ENCODE data around the gene AFDN.

DNA sequence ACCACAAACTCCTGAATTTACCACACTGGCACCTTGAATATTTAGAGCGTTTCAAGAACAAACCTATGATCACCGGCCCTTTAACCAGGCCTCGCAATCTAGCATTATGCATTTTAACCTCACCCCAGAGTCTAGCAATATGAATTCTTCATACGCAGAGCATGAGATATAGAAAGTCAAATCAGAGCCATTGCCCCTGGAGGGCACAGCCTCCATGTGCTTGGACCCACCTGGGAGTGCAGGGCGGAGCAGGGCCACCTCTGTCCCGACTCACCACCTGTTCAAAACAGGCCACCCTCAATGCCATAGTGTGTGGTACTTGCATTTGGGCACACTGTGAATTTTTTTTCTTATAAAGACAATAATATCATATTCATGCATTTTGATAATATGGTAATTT lies 19.5 kb upstream of the AFDN start:
- TF ChIP-seq EZH2 (IDR thresholded peaks at IDR 0.05; ENCODE audit: borderline replicate concordance, low read depth, low read length, severe bottlenecking), result no peak
- TF ChIP-seq, protein P1, sequence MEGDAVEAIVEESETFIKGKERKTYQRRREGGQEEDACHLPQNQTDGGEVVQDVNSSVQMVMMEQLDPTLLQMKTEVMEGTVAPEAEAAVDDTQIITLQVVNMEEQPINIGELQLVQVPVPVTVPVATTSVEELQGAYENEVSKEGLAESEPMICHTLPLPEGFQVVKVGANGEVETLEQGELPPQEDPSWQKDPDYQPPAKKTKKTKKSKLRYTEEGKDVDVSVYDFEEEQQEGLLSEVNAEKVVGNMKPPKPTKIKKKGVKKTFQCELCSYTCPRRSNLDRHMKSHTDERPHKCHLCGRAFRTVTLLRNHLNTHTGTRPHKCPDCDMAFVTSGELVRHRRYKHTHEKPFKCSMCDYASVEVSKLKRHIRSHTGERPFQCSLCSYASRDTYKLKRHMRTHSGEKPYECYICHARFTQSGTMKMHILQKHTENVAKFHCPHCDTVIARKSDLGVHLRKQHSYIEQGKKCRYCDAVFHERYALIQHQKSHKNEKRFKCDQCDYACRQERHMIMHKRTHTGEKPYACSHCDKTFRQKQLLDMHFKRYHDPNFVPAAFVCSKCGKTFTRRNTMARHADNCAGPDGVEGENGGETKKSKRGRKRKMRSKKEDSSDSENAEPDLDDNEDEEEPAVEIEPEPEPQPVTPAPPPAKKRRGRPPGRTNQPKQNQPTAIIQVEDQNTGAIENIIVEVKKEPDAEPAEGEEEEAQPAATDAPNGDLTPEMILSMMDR (IDR thresholded peaks at IDR 0.05; ENCODE audit: borderline replicate concordance, extremely low read depth, low read length, poor library complexity, severe bottlenecking), result no peak

All from DND-41 (cell line).